Large intestine (tissue), 3 donors: ENCODE data around the gene AP2A2. TPM values are rescaled to one million over a fixed set of nuclear protein-coding genes. Genes with fewer than 3 reads are reported as not detected.

Source experiments
- DNase-seq, 2 donors: peaks; one replicate each; pipeline versions ENCODE4 v3.0.0 to v3.0.0-alpha.2; 2013
- H3K27ac ChIP-seq: one replicate; pipeline ENCODE4 v1.5.1; 2013; ENCODE audit warnings: low read length
- H3K27me3 ChIP-seq: 2 replicates; pipeline ENCODE4 v1.6.1; 2013; ENCODE audit warnings: low read length; ENCODE audit not compliant: control insufficient read depth, insufficient read depth
- H3K36me3 ChIP-seq: 2 replicates; pipeline ENCODE4 v1.6.1; 2013; ENCODE audit warnings: low read length; ENCODE audit not compliant: control insufficient read depth, insufficient read depth
- H3K4me1 ChIP-seq: one replicate; pipeline ENCODE4 v1.6.1; 2013; ENCODE audit warnings: low read length; ENCODE audit not compliant: control insufficient read depth, insufficient read depth
- H3K4me3 ChIP-seq: one replicate; pipeline ENCODE4 v1.5.1; 2013; ENCODE audit warnings: low read length
- H3K9me3 ChIP-seq: one replicate; pipeline ENCODE4 v1.6.1; 2013; ENCODE audit warnings: mild to moderate bottlenecking, low read depth, low read length, moderate library complexity; ENCODE audit not compliant: control insufficient read depth
- WGBS: methylation state at CpG from one replicate; pipeline ENCODE4 v1.1.5; 2013; ENCODE audit warnings: low lambda C conversion rate; ENCODE audit not compliant: insufficient coverage; 5-methylcytosine and 5-hydroxymethylcytosine counted together
- polyA plus RNA-seq: library from polyadenylated mRNA; unstranded; fragments of 120-200 nt; gene quantifications from one replicate; pipeline ENCODE4 v1.2.1, GENCODE V29; 2013

AP2A2 gene
- polyA plus RNA-seq, 1 donor: 79.6 TPM

GRCh38 chr11:1034001-1034400 lies 108.3 kb downstream of the AP2A2 start:
- Histone ChIP-seq H3K4me3 (no peak overlapping the region), H3K9me3 (no peaks in the 10 kb centered on the region), H3K27ac (no peak overlapping the region), H3K36me3 (no peaks in the 10 kb centered on the region), H3K4me1 (no peaks in the 10 kb centered on the region), H3K27me3 (peaks cover 5% of the 10 kb centered on the region)
- no CpG with 5 or more reads among the region's 8 CpGs for WGBS
- DNase-seq: no peak

GRCh38 chr11:1034456-1035295 lies 109.0 kb downstream of the AP2A2 start:
- WGBS: no CpG with 5 or more reads among the region's 39 CpGs
- Histone ChIP-seq H3K9me3 (no peaks in the 10 kb centered on the region), H3K4me1 (no peaks in the 10 kb centered on the region), H3K4me3 (no peak overlapping the region), H3K27ac (no peak overlapping the region), H3K27me3 (peaks cover 5% of the 10 kb centered on the region), H3K36me3 (no peaks in the 10 kb centered on the region)
- DNase-seq: no peak

GRCh38 chr11:1035577-1036283 lies 110.1 kb downstream of the AP2A2 start:
- DNase-seq: no peak
- WGBS: no CpG with 5 or more reads among the region's 29 CpGs
- H3K27me3 ChIP-seq: peaks cover 5% of the 10 kb centered on the region
- no peaks in the 10 kb centered on the region for H3K9me3 ChIP-seq
- H3K4me3 ChIP-seq: no peak overlapping the region
- H3K27ac ChIP-seq: no peak overlapping the region
- H3K36me3 ChIP-seq: no peaks in the 10 kb centered on the region
- no peaks in the 10 kb centered on the region for H3K4me1 ChIP-seq

GRCh38 chr11:1036303-1036923 lies 110.7 kb downstream of the AP2A2 start, which contains the start of gene MUC6:
Gene MUC6 (minus strand): TSS chr11:1036718. CDS start chr11:1036655, 63 bp downstream.
- Histone ChIP-seq H3K36me3 (no peaks in the 10 kb centered on the region), H3K4me1 (peaks cover 5% of the 10 kb centered on the region), H3K4me3 (no peak within 1 kb of the TSS), H3K27me3 (peaks cover 5% of the 10 kb centered on the region), H3K27ac (no peak within 1 kb of the TSS), H3K9me3 (no peaks in the 10 kb centered on the region)
- WGBS: no CpG with 5 or more reads among the region's 42 CpGs
- no peak for DNase-seq

- Histone ChIP-seq H3K4me3 (no peak overlapping the region), H3K27ac (no peak overlapping the region), H3K9me3 (no peaks in the 10 kb centered on the region), H3K36me3 (no peaks in the 10 kb centered on the region), H3K4me1 (peaks cover 10% of the 10 kb centered on the region), H3K27me3 (peaks cover 5% of the 10 kb centered on the region)
- WGBS: no CpG with 5 or more reads among the region's 13 CpGs
- no peak for DNase-seq
These were observed 111.3 kb downstream of the AP2A2 start for GRCh38 chr11:1036931-1037330.

GRCh38 chr11:1037506-1038055 lies 111.9 kb downstream of the AP2A2 start:
- Histone ChIP-seq H3K27ac (no peak overlapping the region), H3K9me3 (no peaks in the 10 kb centered on the region), H3K4me1 (peaks cover 15% of the 10 kb centered on the region), H3K27me3 (peaks cover 5% of the 10 kb centered on the region), H3K36me3 (no peaks in the 10 kb centered on the region), H3K4me3 (no peak overlapping the region)
- no peak for DNase-seq
- WGBS: no CpG with 5 or more reads among the region's 26 CpGs

- no peaks in the 10 kb centered on the region for H3K9me3 ChIP-seq
- H3K27me3 ChIP-seq: peaks cover 5% of the 10 kb centered on the region
- WGBS: no CpG with 5 or more reads among the region's 10 CpGs
- H3K4me1 ChIP-seq: peaks cover 15% of the 10 kb centered on the region
- H3K27ac ChIP-seq: no peak overlapping the region
- H3K4me3 ChIP-seq: no peak overlapping the region
- no peaks in the 10 kb centered on the region for H3K36me3 ChIP-seq
- DNase-seq: no peak
These were observed 112.7 kb downstream of the AP2A2 start for GRCh38 chr11:1038361-1038760.

GRCh38 chr11:1038921-1039320 lies 113.3 kb downstream of the AP2A2 start:
- no CpG with 5 or more reads among the region's 12 CpGs for WGBS
- peaks cover 15% of the 10 kb centered on the region for H3K4me1 ChIP-seq
- no peaks in the 10 kb centered on the region for H3K9me3 ChIP-seq
- no peaks in the 10 kb centered on the region for H3K36me3 ChIP-seq
- H3K27ac ChIP-seq: no peak overlapping the region
- H3K4me3 ChIP-seq: no peak overlapping the region
- no peak for DNase-seq
- peaks cover 5% of the 10 kb centered on the region for H3K27me3 ChIP-seq

- no peaks in the 10 kb centered on the region for H3K36me3 ChIP-seq
- peaks cover 15% of the 10 kb centered on the region for H3K4me1 ChIP-seq
- WGBS: no CpG with 5 or more reads among the region's 32 CpGs
- peaks cover 5% of the 10 kb centered on the region for H3K27me3 ChIP-seq
- no peak for DNase-seq
- H3K9me3 ChIP-seq: no peaks in the 10 kb centered on the region
- H3K27ac ChIP-seq: no peak overlapping the region
- no peak overlapping the region for H3K4me3 ChIP-seq
These were observed 114.1 kb downstream of the AP2A2 start for GRCh38 chr11:1039481-1040427.
